ENCODE measurements around the gene VPS8. TPM values are rescaled to one million over a fixed set of nuclear protein-coding genes. Genes with fewer than 3 reads are reported as not detected.

VPS8 gene
- total RNA-seq, 4 donors from 2014 or later, result 46.3 to 76.9 (median 59.3) TPM

DNA sequence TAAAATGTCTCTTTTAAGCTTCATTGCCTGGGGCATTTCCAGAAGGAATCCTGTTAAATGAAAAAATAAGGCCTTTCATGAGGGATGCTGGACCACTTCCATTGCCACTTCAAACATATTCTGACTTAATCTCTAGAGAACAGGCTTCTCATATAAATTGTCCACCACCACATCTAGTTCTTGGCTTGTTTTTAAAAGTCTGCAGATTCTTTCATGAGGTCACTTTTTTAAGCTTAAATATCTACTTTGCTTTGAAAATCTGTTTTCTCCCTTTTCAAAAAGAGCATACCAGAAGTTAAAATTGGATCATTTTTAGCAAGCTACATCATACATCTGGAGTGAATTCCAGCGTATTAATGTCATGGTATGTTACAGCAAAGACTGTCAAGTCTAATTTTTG lies 209.3 kb downstream of the VPS8 start:
- no peak for DNase-seq (ENCODE audit: low spot score in 2 of 2)
- Histone ChIP-seq H3K4me3 (no peak overlapping the region), H3K4me1 (no peaks in the 10 kb centered on the region), H3K36me3 (peaks cover 0 to 46% (median 0%) of the 10 kb centered on the region in 3 donors), H3K27ac (no peak overlapping the region), H3K27me3 (no peaks in the 10 kb centered on the region), H3K9me3 (peaks cover 0 to 11% (median 0%) of the 10 kb centered on the region in 4 donors)
- 21 to 44% methylated on average over 1 of the region's 1 CpG for WGBS, 2 donors
- TF ChIP-seq EP300 (IDR thresholded peaks at IDR 0.05) (no peak), CTCF (IDR thresholded peaks at IDR 0.05) (no peak)

DNA sequence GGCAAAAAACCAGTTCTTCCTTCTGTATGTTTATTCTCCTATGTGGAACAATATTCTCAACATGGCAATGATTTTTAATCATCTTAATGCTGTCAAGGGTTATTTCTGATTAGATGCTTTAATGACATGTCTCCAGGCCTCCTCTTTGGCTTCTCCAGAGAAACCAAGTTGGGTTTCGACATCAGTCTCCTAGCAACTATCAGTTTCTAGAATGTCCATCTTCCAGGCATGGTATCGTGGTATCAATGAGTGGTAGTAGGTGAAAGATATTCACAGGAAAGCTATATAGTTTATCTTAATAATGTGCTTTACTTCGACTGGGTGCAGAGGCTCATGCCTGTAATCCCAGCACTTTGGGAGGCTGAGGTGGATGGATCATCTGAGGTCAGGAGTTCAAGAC lies 212.4 kb downstream of the VPS8 start:
- DNase-seq (ENCODE audit: low spot score in 2 of 2), result no peak
- H3K27ac ChIP-seq, result no peak overlapping the region
- H3K4me1 ChIP-seq, result no peaks in the 10 kb centered on the region
- WGBS, 2 donors, result 93 to 95% methylated on average over 3 of the region's 3 CpGs
- H3K4me3 ChIP-seq, result no peak overlapping the region
- TF ChIP-seq EP300 (IDR thresholded peaks at IDR 0.05), result no peak
- TF ChIP-seq POLR2A (IDR thresholded peaks at IDR 0.05), result no peak
- TF ChIP-seq CTCF (IDR thresholded peaks at IDR 0.05), result no peak
- H3K36me3 ChIP-seq, result peaks cover 0 to 34% (median 0%) of the 10 kb centered on the region in 3 donors
- H3K9me3 ChIP-seq, result peaks cover 0 to under 1% (median 0%) of the 10 kb centered on the region in 4 donors
- no peaks in the 10 kb centered on the region for H3K27me3 ChIP-seq

GRCh38 chr3:185024966-185025365 lies 213.0 kb downstream of the VPS8 start:
- no peak for DNase-seq (ENCODE audit: low spot score in 2 of 2)
- TF ChIP-seq CTCF (IDR thresholded peaks at IDR 0.05), result no peak
- no peak for TF ChIP-seq POLR2A (IDR thresholded peaks at IDR 0.05)
- TF ChIP-seq EP300 (IDR thresholded peaks at IDR 0.05), result no peak
- H3K4me3 ChIP-seq, result no peak overlapping the region
- peaks cover 0 to 35% (median 0%) of the 10 kb centered on the region in 3 donors for H3K36me3 ChIP-seq
- no peaks in the 10 kb centered on the region for H3K27me3 ChIP-seq
- H3K4me1 ChIP-seq, result no peaks in the 10 kb centered on the region
- H3K27ac ChIP-seq, result no peak overlapping the region
- no peaks in the 10 kb centered on the region for H3K9me3 ChIP-seq
- 80 to 87% methylated on average over 2 of the region's 2 CpGs for WGBS, 2 donors

- Histone ChIP-seq H3K27ac (no peak overlapping the region), H3K4me3 (no peak overlapping the region), H3K27me3 (no peaks in the 10 kb centered on the region), H3K4me1 (no peaks in the 10 kb centered on the region), H3K9me3 (no peaks in the 10 kb centered on the region), H3K36me3 (peaks cover 0 to 61% (median 0%) of the 10 kb centered on the region in 3 donors)
- 88 to 97% methylated on average over 3 of the region's 3 CpGs for WGBS, 2 donors
- no peak for DNase-seq (ENCODE audit: low spot score in 2 of 2)
- no peak for TF ChIP-seq POLR2A (IDR thresholded peaks at IDR 0.05)
- no peak for TF ChIP-seq CTCF (IDR thresholded peaks at IDR 0.05)
- TF ChIP-seq EP300 (IDR thresholded peaks at IDR 0.05), result no peak
These were observed 216.2 kb downstream of the VPS8 start for GRCh38 chr3:185028121-185028520.

- Histone ChIP-seq H3K9me3 (no peaks in the 10 kb centered on the region), H3K27me3 (no peaks in the 10 kb centered on the region), H3K4me1 (no peaks in the 10 kb centered on the region), H3K36me3 (peaks cover 0 to 67% (median 0%) of the 10 kb centered on the region in 3 donors), H3K4me3 (no peak overlapping the region), H3K27ac (no peak overlapping the region)
- DNase-seq (ENCODE audit: low spot score in 2 of 2), result no peak
- no peak for TF ChIP-seq CTCF (IDR thresholded peaks at IDR 0.05)
- TF ChIP-seq EP300 (IDR thresholded peaks at IDR 0.05), result no peak
- TF ChIP-seq POLR2A (IDR thresholded peaks at IDR 0.05), result no peak
- WGBS, 2 donors, result 82 to 88% methylated on average over 1 of the region's 1 CpG
These were observed 217.1 kb downstream of the VPS8 start for GRCh38 chr3:185029086-185029485.
